ENCODE data around the gene AXDND1.

GRCh38 chr1:179541774-179542173 lies 176.0 kb downstream of the AXDND1 start:
- no peak for TF ChIP-seq ZFX (IDR thresholded peaks at IDR 0.05)
- TF ChIP-seq CTCF (conservative IDR thresholded peaks at IDR 0.05) = no peak
